ENCODE measurements around the gene SPTBN1. TPM values are rescaled to one million over a fixed set of nuclear protein-coding genes. Genes with fewer than 3 reads are reported as not detected.

The SPTBN1 gene
- total RNA-seq, 1 experiment from 2014 or later = 262 TPM

GRCh38 chr2:54512663-54513362 lies 56.7 kb downstream of the SPTBN1 start:
- Histone ChIP-seq H2AFZ (no peak overlapping the region), H3K27me3 (ENCODE audit: insufficient read depth, low read depth) (no peaks in the 10 kb centered on the region), H3K4me1 (replicated peaks; ENCODE audit: insufficient read depth) (no peaks in the 10 kb centered on the region), H4K20me1 (ENCODE audit: insufficient read depth) (no peaks in the 10 kb centered on the region), H3K79me2 (ENCODE audit: low read depth) (no peaks in the 10 kb centered on the region), H3K9me2 (ENCODE audit: insufficient read depth) (no peaks in the 10 kb centered on the region; the same call in 1 of the 2 replicates), H3K27ac (no peak overlapping the region), H3K4me2 (no peak overlapping the region), H3F3A (ENCODE audit: insufficient read depth, low read depth) (no peaks in the 10 kb centered on the region), H3K36me3 (ENCODE audit: low read depth) (no peaks in the 10 kb centered on the region), H3K9me3 (ENCODE audit: insufficient read depth, low read depth) (no peaks in the 10 kb centered on the region), H3K4me3 (no peak overlapping the region)
- CTCF ChIA-PET = no interaction called here
- no peak for DNase-seq
- TF ChIP-seq EZH2 (IDR thresholded peaks at IDR 0.05; ENCODE audit: low read depth) = no peak
- TF ChIP-seq, protein P1, sequence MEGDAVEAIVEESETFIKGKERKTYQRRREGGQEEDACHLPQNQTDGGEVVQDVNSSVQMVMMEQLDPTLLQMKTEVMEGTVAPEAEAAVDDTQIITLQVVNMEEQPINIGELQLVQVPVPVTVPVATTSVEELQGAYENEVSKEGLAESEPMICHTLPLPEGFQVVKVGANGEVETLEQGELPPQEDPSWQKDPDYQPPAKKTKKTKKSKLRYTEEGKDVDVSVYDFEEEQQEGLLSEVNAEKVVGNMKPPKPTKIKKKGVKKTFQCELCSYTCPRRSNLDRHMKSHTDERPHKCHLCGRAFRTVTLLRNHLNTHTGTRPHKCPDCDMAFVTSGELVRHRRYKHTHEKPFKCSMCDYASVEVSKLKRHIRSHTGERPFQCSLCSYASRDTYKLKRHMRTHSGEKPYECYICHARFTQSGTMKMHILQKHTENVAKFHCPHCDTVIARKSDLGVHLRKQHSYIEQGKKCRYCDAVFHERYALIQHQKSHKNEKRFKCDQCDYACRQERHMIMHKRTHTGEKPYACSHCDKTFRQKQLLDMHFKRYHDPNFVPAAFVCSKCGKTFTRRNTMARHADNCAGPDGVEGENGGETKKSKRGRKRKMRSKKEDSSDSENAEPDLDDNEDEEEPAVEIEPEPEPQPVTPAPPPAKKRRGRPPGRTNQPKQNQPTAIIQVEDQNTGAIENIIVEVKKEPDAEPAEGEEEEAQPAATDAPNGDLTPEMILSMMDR (conservative IDR thresholded peaks at IDR 0.05) = no peak
- POLR2A ChIA-PET (ENCODE audit: unreplicated experiment) = no interaction called here
- BruUV-seq (replicated peaks) = no TSS peak
- intact Hi-C loops (cut with micrococcal nuclease; ENCODE audit: unreplicated experiment) = no loop called here

DNA sequence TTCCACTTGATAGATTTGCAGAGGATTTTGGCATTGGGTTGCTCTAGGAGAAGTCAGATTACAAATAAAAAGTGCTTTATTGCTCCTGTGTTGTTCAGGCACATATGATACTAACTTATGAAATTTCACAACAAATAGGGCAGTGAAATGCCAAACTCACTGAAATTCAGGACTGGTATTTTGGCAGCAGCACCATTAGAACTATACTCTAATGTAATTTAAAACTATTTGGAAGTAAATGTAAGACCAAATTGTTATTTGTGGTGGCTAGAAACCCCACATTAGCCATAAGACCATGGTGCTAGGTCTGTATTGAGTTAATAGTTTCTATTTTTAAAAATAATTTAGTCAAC lies 57.2 kb downstream of the SPTBN1 start:
- H4K20me1 ChIP-seq (ENCODE audit: insufficient read depth) = no peaks in the 10 kb centered on the region
- no peaks in the 10 kb centered on the region for H3K9me3 ChIP-seq (ENCODE audit: insufficient read depth, low read depth)
- CTCF ChIA-PET = no interaction called here
- DNase-seq = no peak
- H3K4me2 ChIP-seq = no peak overlapping the region
- POLR2A ChIA-PET (ENCODE audit: unreplicated experiment) = no interaction called here
- H3K27me3 ChIP-seq (ENCODE audit: insufficient read depth, low read depth) = no peaks in the 10 kb centered on the region
- no peak overlapping the region for H2AFZ ChIP-seq
- no peaks in the 10 kb centered on the region for H3K36me3 ChIP-seq (ENCODE audit: low read depth)
- no peak for TF ChIP-seq EZH2 (IDR thresholded peaks at IDR 0.05; ENCODE audit: low read depth)
- TF ChIP-seq, protein P1 (conservative IDR thresholded peaks at IDR 0.05) = no peak
- H3F3A ChIP-seq (ENCODE audit: insufficient read depth, low read depth) = no peaks in the 10 kb centered on the region
- H3K9me2 ChIP-seq (ENCODE audit: insufficient read depth) = no peaks in the 10 kb centered on the region; the same call in 1 of the 2 replicates
- H3K27ac ChIP-seq = no peak overlapping the region
- no TSS peak for BruUV-seq (replicated peaks)
- intact Hi-C loops (cut with micrococcal nuclease; ENCODE audit: unreplicated experiment) = no loop called here
- no peaks in the 10 kb centered on the region for H3K4me1 ChIP-seq (replicated peaks; ENCODE audit: insufficient read depth)
- H3K4me3 ChIP-seq = no peak overlapping the region
- no peaks in the 10 kb centered on the region for H3K79me2 ChIP-seq (ENCODE audit: low read depth)

GRCh38 chr2:54514822-54515569 lies 58.9 kb downstream of the SPTBN1 start:
- no TSS peak for BruUV-seq (replicated peaks)
- DNase-seq = no peak
- Histone ChIP-seq H3K9me2 (ENCODE audit: insufficient read depth) (no peaks in the 10 kb centered on the region; the same call in 1 of the 2 replicates), H3K27me3 (ENCODE audit: insufficient read depth, low read depth) (no peaks in the 10 kb centered on the region), H3K79me2 (ENCODE audit: low read depth) (no peaks in the 10 kb centered on the region), H3K36me3 (ENCODE audit: low read depth) (no peaks in the 10 kb centered on the region), H3F3A (ENCODE audit: insufficient read depth, low read depth) (peaks cover 3% of the 10 kb centered on the region; the same call in 1 of the 2 replicates), H3K4me3 (no peak overlapping the region), H3K9me3 (ENCODE audit: insufficient read depth, low read depth) (no peaks in the 10 kb centered on the region), H3K4me1 (replicated peaks; ENCODE audit: insufficient read depth) (peaks cover under 1% of the 10 kb centered on the region; the same call in 1 of the 2 replicates), H3K27ac (no peak overlapping the region), H3K4me2 (no peak overlapping the region), H2AFZ (0 out of 2 replicates have a peak overlapping the region, but pooled peaks have one; percentile 7), H4K20me1 (ENCODE audit: insufficient read depth) (no peaks in the 10 kb centered on the region)
- CTCF ChIA-PET = no interaction called here
- TF ChIP-seq EZH2 (IDR thresholded peaks at IDR 0.05; ENCODE audit: low read depth) = no peak
- TF ChIP-seq, protein P1 (conservative IDR thresholded peaks at IDR 0.05) = no peak
- intact Hi-C loops (cut with micrococcal nuclease; ENCODE audit: unreplicated experiment) = no loop called here
- POLR2A ChIA-PET (ENCODE audit: unreplicated experiment) = no interaction called here

Data from PC-9 (cell line).